Measurements from ENCODE around the gene ARID1B. TPM values are rescaled to one million over a fixed set of nuclear protein-coding genes. Genes with fewer than 3 reads are reported as not detected.

Gene ARID1B
- total and polyA plus RNA-seq, 2 experiments from 2014 or later = 41.9 to 72.7 TPM

DNA sequence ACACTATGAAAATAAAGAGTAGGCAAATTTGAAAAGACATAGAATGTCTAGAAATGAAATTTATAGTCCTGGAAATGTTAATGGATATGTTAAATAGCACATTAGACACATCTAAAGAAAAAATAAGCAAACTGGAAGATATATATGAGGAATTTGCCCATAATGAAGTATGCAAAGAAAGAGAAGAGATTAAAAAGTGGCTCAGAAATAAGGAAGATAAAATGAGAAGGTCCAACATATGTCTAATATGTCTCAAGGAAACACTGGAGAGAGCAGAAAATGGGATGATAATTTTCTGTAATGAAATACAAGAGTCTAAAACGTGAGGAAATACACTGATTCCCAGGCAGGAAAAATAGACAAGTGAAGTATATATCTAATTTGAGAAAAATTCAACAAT lies 36.6 kb upstream of the ARID1B start:
- DNase-seq (ENCODE audit: low read depth in 1 of 2, low spot score in 1 of 2) = no peak
- no peaks in the 10 kb centered on the region for H3K27me3 ChIP-seq
- no peak overlapping the region for H3K27ac ChIP-seq
- TF ChIP-seq CTCF (IDR thresholded peaks at IDR 0.05; ENCODE audit: low read depth, low read length) = no peak
- H3K36me3 ChIP-seq = no peaks in the 10 kb centered on the region
- no peaks in the 10 kb centered on the region for H3K4me1 ChIP-seq (ENCODE audit: low read depth)
- no peak overlapping the region for H3K4me3 ChIP-seq
- H3K9me3 ChIP-seq (ENCODE audit: low read depth) = no peaks in the 10 kb centered on the region

- no peak for DNase-seq (ENCODE audit: low read depth in 1 of 2, low spot score in 1 of 2)
- no peaks in the 10 kb centered on the region for H3K27me3 ChIP-seq
- H3K4me1 ChIP-seq (ENCODE audit: low read depth) = no peaks in the 10 kb centered on the region
- no peak overlapping the region for H3K4me3 ChIP-seq
- no peak overlapping the region for H3K27ac ChIP-seq
- no peak for TF ChIP-seq CTCF (IDR thresholded peaks at IDR 0.05; ENCODE audit: low read depth, low read length)
- no peaks in the 10 kb centered on the region for H3K36me3 ChIP-seq
- no peaks in the 10 kb centered on the region for H3K9me3 ChIP-seq (ENCODE audit: low read depth)
These were observed 35.7 kb upstream of the ARID1B start for GRCh38 chr6:156741287-156742073.

DNA sequence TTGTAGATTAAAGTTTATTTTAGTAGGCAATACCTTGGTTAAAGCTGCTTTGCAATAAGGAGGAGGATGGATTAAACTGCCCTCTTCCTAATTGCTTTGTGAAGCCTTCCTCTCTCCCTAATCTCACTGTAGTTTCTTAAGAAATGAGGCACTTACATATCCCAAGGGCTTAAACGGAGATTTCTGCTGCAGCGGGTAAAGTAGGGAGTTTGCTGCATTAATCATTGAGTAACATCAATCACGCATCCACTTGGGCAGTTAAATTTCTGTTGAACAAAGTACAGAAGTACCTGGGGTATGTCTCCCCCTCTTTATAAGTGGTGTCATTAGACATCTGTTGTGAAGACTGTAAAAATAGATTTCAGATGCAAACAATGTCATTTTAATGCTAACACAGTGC lies 29.5 kb upstream of the ARID1B start:
- Histone ChIP-seq H3K9me3 (ENCODE audit: low read depth) (no peaks in the 10 kb centered on the region), H3K27me3 (no peaks in the 10 kb centered on the region), H3K27ac (no peak overlapping the region), H3K36me3 (no peaks in the 10 kb centered on the region), H3K4me1 (ENCODE audit: low read depth) (no peaks in the 10 kb centered on the region), H3K4me3 (no peak overlapping the region)
- TF ChIP-seq CTCF (IDR thresholded peaks at IDR 0.05; ENCODE audit: low read depth, low read length) = no peak
- DNase-seq (ENCODE audit: low read depth in 1 of 2, low spot score in 1 of 2) = no peak

DNA sequence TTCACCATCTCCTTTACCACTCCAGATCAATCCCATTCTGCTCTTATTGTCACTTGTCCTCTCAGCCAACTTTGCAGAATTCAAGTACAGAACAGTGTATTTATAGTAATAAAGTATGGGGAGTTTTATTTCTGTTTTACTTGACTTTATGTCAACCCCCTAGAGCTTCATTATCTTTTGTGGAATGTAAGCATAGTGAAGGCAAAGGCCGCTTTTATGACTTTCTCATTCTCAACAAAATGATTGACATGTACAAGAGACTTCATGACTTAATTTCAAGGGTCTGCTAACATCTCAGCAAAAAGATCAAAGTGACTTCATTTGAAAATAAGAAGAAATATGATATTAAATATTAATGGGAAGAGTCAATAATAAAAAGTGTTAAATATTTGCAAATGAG lies 28.7 kb upstream of the ARID1B start:
- Histone ChIP-seq H3K36me3 (no peaks in the 10 kb centered on the region), H3K4me1 (ENCODE audit: low read depth) (no peaks in the 10 kb centered on the region), H3K9me3 (ENCODE audit: low read depth) (no peaks in the 10 kb centered on the region), H3K4me3 (no peak overlapping the region), H3K27ac (no peak overlapping the region), H3K27me3 (no peaks in the 10 kb centered on the region)
- TF ChIP-seq CTCF (IDR thresholded peaks at IDR 0.05; ENCODE audit: low read depth, low read length) = no peak
- DNase-seq (ENCODE audit: low read depth in 1 of 2, low spot score in 1 of 2) = no peak

DNA sequence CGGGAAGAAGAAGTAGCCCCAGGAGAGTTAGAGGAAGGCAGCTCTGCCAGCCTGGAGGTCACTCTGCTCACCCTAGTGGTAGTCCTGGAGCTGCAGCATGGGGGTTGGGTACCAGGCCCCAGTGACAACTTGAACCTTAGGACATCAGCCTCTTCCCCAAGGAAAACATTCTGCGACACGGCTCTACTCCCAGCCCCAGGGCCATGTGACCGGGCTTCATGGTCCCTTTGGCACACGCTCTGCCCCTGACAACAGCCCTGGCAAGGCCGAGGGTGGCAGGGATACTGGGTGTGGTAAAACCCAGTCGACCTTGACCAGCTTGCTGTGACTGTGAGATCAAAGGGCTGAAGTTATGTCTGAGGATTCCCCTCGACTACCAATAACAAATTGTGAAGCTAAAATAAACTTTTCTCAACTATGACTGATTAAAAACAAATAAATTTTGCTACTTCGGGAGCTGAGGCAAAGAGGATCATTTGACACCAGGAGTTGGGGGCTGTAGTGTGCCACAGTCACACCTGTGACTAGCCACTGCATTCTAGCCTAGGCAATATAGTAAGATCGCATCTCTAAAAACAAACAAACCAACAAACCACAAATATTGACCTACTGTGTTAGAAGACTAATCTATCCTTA lies 24.4 kb upstream of the ARID1B start:
- H3K4me1 ChIP-seq (ENCODE audit: low read depth) = no peaks in the 10 kb centered on the region
- no peaks in the 10 kb centered on the region for H3K36me3 ChIP-seq
- peak; percentile 19 for TF ChIP-seq CTCF (IDR thresholded peaks at IDR 0.05; ENCODE audit: low read depth, low read length)
- no peaks in the 10 kb centered on the region for H3K9me3 ChIP-seq (ENCODE audit: low read depth)
- H3K27me3 ChIP-seq = no peaks in the 10 kb centered on the region
- no peak overlapping the region for H3K27ac ChIP-seq
- no peak for DNase-seq (ENCODE audit: low read depth in 1 of 2, low spot score in 1 of 2)
- H3K4me3 ChIP-seq = no peak overlapping the region
